Activated CD4-positive, alpha-beta T cell treated with anti-CD3 and anti-CD28 coated beads, Interleukin-2, amount 10 ng/mL, durations not matched to agents 7 days and 5 days (primary cell): ENCODE data around the gene OR2T8. TPM values are rescaled to one million over a fixed set of nuclear protein-coding genes. Genes with fewer than 3 reads are reported as not detected.
A peak's percentile ranks its signal among the peaks of the same experiment; 100 is the strongest.

Experiments
- CTCF ChIA-PET: fragments of 350-600 bp; sonication (Branson Sonifier 250); formaldehyde crosslinking; loops from one replicate; lab custom pipeline; 2021; ENCODE audit warnings: antibody characterized with exemption; lab: Charles Lee
- POLR2A ChIA-PET: fragments of 350-600 bp; sonication (Branson Sonifier 250); formaldehyde crosslinking; loops from one replicate; lab custom pipeline; 2021; ENCODE audit warnings: antibody characterized with exemption; lab: Charles Lee
- DNase-seq: peaks from one replicate; pipeline ENCODE4 v3.0.0-alpha.2; 2020
- H3K27ac Mint-ChIP-seq: one replicate; pipeline ENCODE4 v1.8.0; 2021; ENCODE audit warnings: mild to moderate bottlenecking, moderate library complexity, mixed read lengths
- H3K27me3 Mint-ChIP-seq: one replicate; pipeline ENCODE4 v1.8.0; 2021; ENCODE audit warnings: mixed read lengths
- H3K36me3 Mint-ChIP-seq: one replicate; pipeline ENCODE4 v1.8.0; 2021; ENCODE audit warnings: low read depth, mixed read lengths
- H3K4me1 Mint-ChIP-seq: one replicate; pipeline ENCODE4 v1.8.0; 2021; ENCODE audit warnings: mixed read lengths
- H3K4me3 Mint-ChIP-seq: one replicate; pipeline ENCODE4 v1.8.0; 2021; ENCODE audit warnings: mild to moderate bottlenecking, moderate library complexity, mixed read lengths
- H3K9me3 Mint-ChIP-seq: one replicate; pipeline ENCODE4 v1.8.0; 2021; ENCODE audit warnings: mixed read lengths
- total RNA-seq, 2 experiments: library from RNA; stranded (reverse); gene quantifications; one replicate each; pipeline ENCODE4 v1.2.3, GENCODE V29; 2021

The OR2T8 gene
- total RNA-seq, result under 1 TPM; 0.21 to 0.22 TPM

DNA sequence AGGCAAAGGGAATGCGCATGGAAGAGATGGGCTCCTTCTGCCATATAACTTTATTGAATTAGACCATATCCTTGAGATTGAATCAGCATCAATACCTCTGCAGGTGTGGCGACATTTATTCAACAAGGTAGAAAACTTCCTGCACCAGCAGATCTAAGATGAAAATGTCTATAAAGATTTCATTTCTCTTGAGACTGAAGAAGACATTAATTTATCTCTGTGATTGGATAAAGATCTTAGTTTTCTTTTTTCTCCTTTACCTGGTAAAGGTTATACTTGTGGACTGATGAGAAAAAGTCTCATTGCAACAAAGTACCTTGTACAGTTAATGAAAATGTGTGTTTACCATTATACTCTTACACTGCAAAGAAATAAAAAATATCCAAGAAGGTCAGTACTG lies at the start of gene OR2T8:
TSS of gene OR2T8 (plus strand) at position 301 of the 400 bp plus-strand sequence. CDS start 766 bp downstream, outside the sequence.
- no peaks in the 10 kb centered on the region for H3K4me1 Mint-ChIP-seq

DNA sequence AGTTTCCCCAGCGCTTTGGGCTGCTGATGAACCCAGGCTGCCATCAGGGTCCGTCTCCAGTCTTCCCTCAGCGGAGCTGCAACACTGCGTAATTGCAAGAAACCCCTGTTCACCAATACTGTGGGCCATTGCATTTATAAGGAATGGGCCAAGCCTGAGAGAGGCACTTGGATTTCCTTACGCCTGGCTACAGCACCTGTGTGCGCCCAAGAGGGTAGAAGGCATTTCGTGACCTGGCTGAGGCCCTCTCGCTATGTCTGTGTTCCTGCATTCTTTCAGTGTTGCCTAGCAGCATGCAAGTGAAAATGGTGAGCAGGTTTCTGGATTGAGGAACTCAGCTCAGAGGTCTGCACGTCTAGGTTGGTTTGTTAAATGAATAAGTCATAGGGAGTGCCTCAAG lies 36.7 kb upstream of the OR2T8 start:
- no peak for DNase-seq
- CTCF ChIA-PET, result interaction anchor here (1.0 kb wide), 1 partner anchor 13 kb away, joined by 3 read pairs; the partner anchor contains the start of gene OR2W3
- Mint-ChIP-seq H3K4me1 (no peaks in the 10 kb centered on the region), H3K27ac (no peak overlapping the region), H3K36me3 (no peaks in the 10 kb centered on the region), H3K9me3 (no peaks in the 10 kb centered on the region), H3K27me3 (no peaks in the 10 kb centered on the region), H3K4me3 (no peak overlapping the region)
- POLR2A ChIA-PET, result no interaction called here

More for the DNA sequence above, at the start of gene OR2T8:
- CTCF ChIA-PET, result no interaction called here
- Mint-ChIP-seq H3K27ac (no peak within 1 kb of the TSS), H3K27me3 (no peaks in the 10 kb centered on the region), H3K9me3 (no peaks in the 10 kb centered on the region), H3K36me3 (no peaks in the 10 kb centered on the region), H3K4me3 (no peak within 1 kb of the TSS)
- DNase-seq, result no peak
- POLR2A ChIA-PET, result no interaction called here

DNA sequence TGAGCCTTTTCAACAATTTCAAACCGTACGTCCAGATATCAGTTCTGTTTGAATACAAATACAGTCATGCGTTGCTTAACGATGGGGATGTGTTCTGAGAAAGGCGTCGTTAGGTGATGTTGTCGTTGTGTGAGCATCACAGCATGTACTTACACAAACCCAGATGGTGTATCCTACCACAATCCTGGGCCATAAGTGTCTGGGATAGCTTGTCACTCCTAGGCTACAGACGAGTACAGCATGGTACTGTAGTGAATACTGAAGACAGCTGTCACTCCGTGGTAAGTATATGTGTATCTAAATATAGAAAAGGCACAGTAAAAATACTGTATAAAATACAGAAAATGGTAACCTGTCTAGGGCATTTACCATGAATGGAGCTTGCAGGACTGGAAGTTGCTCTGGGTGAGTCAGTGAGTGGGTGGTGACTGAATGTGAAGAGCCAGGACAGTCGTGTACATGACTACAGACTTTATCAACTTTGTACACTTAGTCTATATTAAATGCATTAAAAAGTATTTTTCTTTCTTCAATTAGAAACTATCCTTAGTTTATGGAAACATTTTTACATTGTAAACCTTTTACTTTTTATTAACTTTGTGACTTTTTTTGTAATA lies 35.1 kb upstream of the OR2T8 start:
- no peaks in the 10 kb centered on the region for H3K4me1 Mint-ChIP-seq
- POLR2A ChIA-PET, result no interaction called here
- H3K9me3 Mint-ChIP-seq, result no peaks in the 10 kb centered on the region
- H3K36me3 Mint-ChIP-seq, result no peaks in the 10 kb centered on the region
- H3K27me3 Mint-ChIP-seq, result no peaks in the 10 kb centered on the region
- DNase-seq, result no peak
- H3K27ac Mint-ChIP-seq, result no peak overlapping the region
- CTCF ChIA-PET, result no interaction called here
- no peak overlapping the region for H3K4me3 Mint-ChIP-seq

GRCh38 chr1:247895163-247895637 lies 24.9 kb upstream of the OR2T8 start, which contains the start of gene OR2W3:
Gene OR2W3, plus strand, starts transcription at chr1:247895587. Its CDS starts 0 bp downstream, at chr1:247895587.
- Mint-ChIP-seq H3K36me3 (peaks cover 2% of the 10 kb centered on the region), H3K4me3 (no peak within 1 kb of the TSS), H3K9me3 (no peaks in the 10 kb centered on the region), H3K27ac (no peak within 1 kb of the TSS), H3K4me1 (peaks cover 2% of the 10 kb centered on the region), H3K27me3 (no peaks in the 10 kb centered on the region)
- POLR2A ChIA-PET, result no interaction called here
- DNase-seq, result no peak
- CTCF ChIA-PET, result interaction anchor here (1.4 kb wide), 1 partner anchor 12 kb away, joined by 3 read pairs; no protein-coding TSS in a partner anchor

DNA sequence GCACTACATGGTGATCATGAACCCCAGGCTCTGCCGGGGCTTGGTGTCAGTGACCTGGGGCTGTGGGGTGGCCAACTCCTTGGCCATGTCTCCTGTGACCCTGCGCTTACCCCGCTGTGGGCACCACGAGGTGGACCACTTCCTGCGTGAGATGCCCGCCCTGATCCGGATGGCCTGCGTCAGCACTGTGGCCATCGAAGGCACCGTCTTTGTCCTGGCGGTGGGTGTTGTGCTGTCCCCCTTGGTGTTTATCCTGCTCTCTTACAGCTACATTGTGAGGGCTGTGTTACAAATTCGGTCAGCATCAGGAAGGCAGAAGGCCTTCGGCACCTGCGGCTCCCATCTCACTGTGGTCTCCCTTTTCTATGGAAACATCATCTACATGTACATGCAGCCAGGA lies 24.1 kb upstream of the OR2T8 start:
- no peak overlapping the region for H3K4me3 Mint-ChIP-seq
- ChIA-PET POLR2A (no interaction called here), CTCF (interaction anchor here (0.5 to 1.4 kb wide), 2 partner anchors 13 to 167 kb away, joined by 3 read pairs; no protein-coding TSS in a partner anchor)
- H3K4me1 Mint-ChIP-seq, result peaks cover 2% of the 10 kb centered on the region
- no peak overlapping the region for H3K27ac Mint-ChIP-seq
- no peaks in the 10 kb centered on the region for H3K9me3 Mint-ChIP-seq
- peaks cover 2% of the 10 kb centered on the region for H3K36me3 Mint-ChIP-seq
- DNase-seq, result no peak
- no peaks in the 10 kb centered on the region for H3K27me3 Mint-ChIP-seq

DNA sequence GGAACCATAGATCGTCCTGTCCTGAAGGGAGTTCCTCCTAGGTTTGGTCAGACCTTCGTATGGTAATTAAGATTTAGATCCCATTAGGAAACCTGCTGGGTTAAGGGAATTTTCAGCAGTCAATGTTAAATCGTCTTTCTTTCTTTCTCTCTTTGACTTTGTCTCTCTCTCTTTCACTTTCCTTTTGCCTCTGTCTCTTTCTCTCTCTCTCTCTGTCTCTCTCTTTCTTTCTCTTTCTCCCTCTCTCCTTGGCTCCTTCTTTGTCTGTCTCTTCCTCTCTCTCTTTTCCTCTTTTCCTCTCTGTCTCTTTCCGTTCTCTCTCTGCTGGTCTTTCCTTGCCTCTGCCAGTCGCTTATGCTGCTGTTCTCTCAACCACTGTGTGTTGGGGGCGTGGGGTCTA lies 15.9 kb upstream of the OR2T8 start:
- ChIA-PET CTCF (no interaction called here), POLR2A (no interaction called here)
- H3K4me3 Mint-ChIP-seq, result no peak overlapping the region

DNA sequence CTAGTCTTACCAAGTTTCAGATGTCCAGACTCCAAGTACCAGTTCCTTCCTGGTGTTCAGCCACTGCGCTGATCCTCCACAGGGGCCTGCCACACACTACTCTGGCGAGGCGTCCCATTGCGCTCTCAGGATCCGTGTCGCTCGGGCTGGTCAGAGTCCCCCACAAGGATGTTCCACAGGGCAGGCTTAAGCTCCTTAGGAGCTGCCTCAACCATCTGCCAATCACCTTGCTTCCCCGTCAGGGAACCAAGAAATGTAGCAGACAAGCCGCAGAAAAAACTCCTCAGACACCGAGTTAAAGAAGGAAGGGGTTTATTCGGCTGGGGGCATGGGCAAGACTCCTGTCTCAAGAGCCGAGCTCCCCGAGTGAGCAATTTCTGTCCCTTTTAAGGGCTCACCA lies 14.9 kb upstream of the OR2T8 start:
- peaks cover 38% of the 10 kb centered on the region for H3K4me1 Mint-ChIP-seq
- peaks cover 11% of the 10 kb centered on the region for H3K9me3 Mint-ChIP-seq
- peaks cover 5% of the 10 kb centered on the region for H3K36me3 Mint-ChIP-seq
- peak overlapping the region; percentile 52 for H3K27ac Mint-ChIP-seq
- CTCF ChIA-PET, result no interaction called here
- no peaks in the 10 kb centered on the region for H3K27me3 Mint-ChIP-seq
- POLR2A ChIA-PET, result interaction anchor here (0.6 kb wide), 1 partner anchor 48 kb away, joined by 3 read pairs; the partner anchor contains the start of gene TRIM58
- DNase-seq, result no peak
- no peak overlapping the region for H3K4me3 Mint-ChIP-seq

More for the DNA sequence above, 15.9 kb upstream of the OR2T8 start:
- Mint-ChIP-seq H3K27ac (no peak overlapping the region), H3K36me3 (peaks cover 5% of the 10 kb centered on the region), H3K27me3 (no peaks in the 10 kb centered on the region), H3K9me3 (peaks cover 11% of the 10 kb centered on the region), H3K4me1 (peaks cover 38% of the 10 kb centered on the region)
- no peak for DNase-seq

- Mint-ChIP-seq H3K4me3 (peak overlapping the region; percentile 69), H3K4me1 (peaks cover 38% of the 10 kb centered on the region), H3K27ac (peak overlapping the region; percentile 91), H3K9me3 (peaks cover 11% of the 10 kb centered on the region), H3K27me3 (no peaks in the 10 kb centered on the region), H3K36me3 (peaks cover 5% of the 10 kb centered on the region)
- ChIA-PET POLR2A (interaction anchor here (0.6 kb wide), 1 partner anchor 49 kb away, joined by 3 read pairs; the partner anchor contains the start of gene TRIM58), CTCF (no interaction called here)
- DNase-seq, result no peak
Measured at GRCh38 chr1:247905910-247906503, 14.0 kb upstream of the OR2T8 start.

DNA sequence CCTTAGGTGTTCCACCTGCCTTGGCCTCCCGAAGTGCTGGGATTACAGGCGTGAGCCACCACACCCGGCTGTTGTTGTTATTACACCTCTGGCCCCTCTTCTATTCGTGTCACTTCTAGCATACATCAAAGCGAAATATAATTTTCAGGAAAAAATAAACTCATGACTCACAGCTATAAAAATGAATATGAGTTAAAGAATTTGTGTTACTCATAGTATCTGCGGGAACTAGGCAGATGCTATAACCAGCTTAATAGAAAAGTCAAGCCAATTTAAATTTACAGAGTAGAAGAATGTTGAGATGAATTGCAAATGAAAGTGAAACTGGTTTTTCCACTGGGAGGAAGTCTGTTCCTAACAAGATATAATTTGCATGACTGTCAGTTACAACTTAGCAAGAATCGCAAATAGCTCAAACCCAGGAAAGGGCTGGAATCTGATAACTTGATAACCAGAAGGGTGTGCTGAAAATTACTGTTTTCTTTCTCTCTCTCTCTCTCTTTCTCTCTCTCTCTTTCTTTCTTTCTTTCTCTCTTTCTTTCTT lies 13.5 kb upstream of the OR2T8 start:
- H3K4me3 Mint-ChIP-seq, result peak overlapping the region; percentile 69
- no peaks in the 10 kb centered on the region for H3K27me3 Mint-ChIP-seq
- ChIA-PET POLR2A (no interaction called here), CTCF (no interaction called here)
- peaks cover 11% of the 10 kb centered on the region for H3K9me3 Mint-ChIP-seq
- H3K27ac Mint-ChIP-seq, result peak overlapping the region; percentile 91
- H3K36me3 Mint-ChIP-seq, result peaks cover 5% of the 10 kb centered on the region
- H3K4me1 Mint-ChIP-seq, result peaks cover 38% of the 10 kb centered on the region
- no peak for DNase-seq

- H3K27me3 Mint-ChIP-seq, result no peaks in the 10 kb centered on the region
- H3K4me3 Mint-ChIP-seq, result no peak overlapping the region
- CTCF ChIA-PET, result no interaction called here
- POLR2A ChIA-PET, result no interaction called here
- DNase-seq, result no peak
- H3K36me3 Mint-ChIP-seq, result peaks cover 5% of the 10 kb centered on the region
- no peak overlapping the region for H3K27ac Mint-ChIP-seq
- peaks cover 38% of the 10 kb centered on the region for H3K4me1 Mint-ChIP-seq
- H3K9me3 Mint-ChIP-seq, result peaks cover 6% of the 10 kb centered on the region
Measured at GRCh38 chr1:247908766-247909165, 11.3 kb upstream of the OR2T8 start.

GRCh38 chr1:247913786-247914185 lies 6.3 kb upstream of the OR2T8 start:
- CTCF ChIA-PET, result no interaction called here
- H3K27me3 Mint-ChIP-seq, result no peaks in the 10 kb centered on the region
- H3K4me3 Mint-ChIP-seq, result no peak overlapping the region
- H3K36me3 Mint-ChIP-seq, result no peaks in the 10 kb centered on the region
- POLR2A ChIA-PET, result no interaction called here
- no peaks in the 10 kb centered on the region for H3K9me3 Mint-ChIP-seq
- H3K4me1 Mint-ChIP-seq, result no peaks in the 10 kb centered on the region
- H3K27ac Mint-ChIP-seq, result no peak overlapping the region
- DNase-seq, result no peak

GRCh38 chr1:247914941-247915662 lies 5.0 kb upstream of the OR2T8 start:
- ChIA-PET CTCF (no interaction called here), POLR2A (no interaction called here)
- Mint-ChIP-seq H3K27ac (no peak overlapping the region), H3K9me3 (no peaks in the 10 kb centered on the region), H3K4me3 (no peak overlapping the region), H3K27me3 (no peaks in the 10 kb centered on the region), H3K4me1 (no peaks in the 10 kb centered on the region), H3K36me3 (no peaks in the 10 kb centered on the region)
- no peak for DNase-seq
